Body of pancreas (tissue), 4 donors: ENCODE data around the gene ADGRE1.

Experiments used
- POLR2A ChIP-seq, 3 donors: fragments of 450-650 bp; IDR thresholded peaks; one replicate each; pipeline ENCODE4 v1.6.1; 2016; ENCODE audit warnings: antibody characterized with exemption in 3 of 3, mild to moderate bottlenecking in 2 of 3
- TF ChIP-seq, protein P1 (sequence below), 7 experiments: fragments of 450-650 bp in 4 of 7; fragments of 200-600 bp in 3 of 7; sonication (generic) in 3 of 7; IDR thresholded peaks; one replicate each; pipeline ENCODE4 v1.5.1; 2016 to 2019; ENCODE audit warnings: antibody characterized with exemption in 7 of 7

GRCh38 chr19:6955082-6955481 lies 67.7 kb downstream of the ADGRE1 start:
- no peak for TF ChIP-seq POLR2A (IDR thresholded peaks at IDR 0.05)
- TF ChIP-seq, protein P1, sequence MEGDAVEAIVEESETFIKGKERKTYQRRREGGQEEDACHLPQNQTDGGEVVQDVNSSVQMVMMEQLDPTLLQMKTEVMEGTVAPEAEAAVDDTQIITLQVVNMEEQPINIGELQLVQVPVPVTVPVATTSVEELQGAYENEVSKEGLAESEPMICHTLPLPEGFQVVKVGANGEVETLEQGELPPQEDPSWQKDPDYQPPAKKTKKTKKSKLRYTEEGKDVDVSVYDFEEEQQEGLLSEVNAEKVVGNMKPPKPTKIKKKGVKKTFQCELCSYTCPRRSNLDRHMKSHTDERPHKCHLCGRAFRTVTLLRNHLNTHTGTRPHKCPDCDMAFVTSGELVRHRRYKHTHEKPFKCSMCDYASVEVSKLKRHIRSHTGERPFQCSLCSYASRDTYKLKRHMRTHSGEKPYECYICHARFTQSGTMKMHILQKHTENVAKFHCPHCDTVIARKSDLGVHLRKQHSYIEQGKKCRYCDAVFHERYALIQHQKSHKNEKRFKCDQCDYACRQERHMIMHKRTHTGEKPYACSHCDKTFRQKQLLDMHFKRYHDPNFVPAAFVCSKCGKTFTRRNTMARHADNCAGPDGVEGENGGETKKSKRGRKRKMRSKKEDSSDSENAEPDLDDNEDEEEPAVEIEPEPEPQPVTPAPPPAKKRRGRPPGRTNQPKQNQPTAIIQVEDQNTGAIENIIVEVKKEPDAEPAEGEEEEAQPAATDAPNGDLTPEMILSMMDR (IDR thresholded peaks at IDR 0.05), result no peak
